ENCODE measurements around the gene ABLIM1.

GRCh38 chr10:114682532-114682931, 24.5 kb upstream of the ABLIM1 start:
- TF ChIP-seq POLR2A (IDR thresholded peaks at IDR 0.05) (no peak), EP300 (IDR thresholded peaks at IDR 0.05) (no peak)
- TF ChIP-seq, protein P1, sequence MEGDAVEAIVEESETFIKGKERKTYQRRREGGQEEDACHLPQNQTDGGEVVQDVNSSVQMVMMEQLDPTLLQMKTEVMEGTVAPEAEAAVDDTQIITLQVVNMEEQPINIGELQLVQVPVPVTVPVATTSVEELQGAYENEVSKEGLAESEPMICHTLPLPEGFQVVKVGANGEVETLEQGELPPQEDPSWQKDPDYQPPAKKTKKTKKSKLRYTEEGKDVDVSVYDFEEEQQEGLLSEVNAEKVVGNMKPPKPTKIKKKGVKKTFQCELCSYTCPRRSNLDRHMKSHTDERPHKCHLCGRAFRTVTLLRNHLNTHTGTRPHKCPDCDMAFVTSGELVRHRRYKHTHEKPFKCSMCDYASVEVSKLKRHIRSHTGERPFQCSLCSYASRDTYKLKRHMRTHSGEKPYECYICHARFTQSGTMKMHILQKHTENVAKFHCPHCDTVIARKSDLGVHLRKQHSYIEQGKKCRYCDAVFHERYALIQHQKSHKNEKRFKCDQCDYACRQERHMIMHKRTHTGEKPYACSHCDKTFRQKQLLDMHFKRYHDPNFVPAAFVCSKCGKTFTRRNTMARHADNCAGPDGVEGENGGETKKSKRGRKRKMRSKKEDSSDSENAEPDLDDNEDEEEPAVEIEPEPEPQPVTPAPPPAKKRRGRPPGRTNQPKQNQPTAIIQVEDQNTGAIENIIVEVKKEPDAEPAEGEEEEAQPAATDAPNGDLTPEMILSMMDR (IDR thresholded peaks at IDR 0.05), result no peak

Data from suprapubic skin (tissue), 3 donors.